Hepatocyte (in vitro differentiated cells): ENCODE data around the gene PURA. TPM values are rescaled to one million over a fixed set of nuclear protein-coding genes. Genes with fewer than 3 reads are reported as not detected.
A peak's percentile ranks its signal among the peaks of the same experiment; 100 is the strongest.

ENCODE experiments used
- DNase-seq: peaks from one replicate; pipeline ENCODE4 v3.0.0-alpha.2; 2016; ENCODE audit warnings: low spot score
- H2AFZ ChIP-seq: fragments of 200-600 bp; sonication (generic); 2 replicates; pipeline ENCODE4 v1.6.0; 2016; ENCODE audit warnings: antibody characterized with exemption, mild to moderate bottlenecking
- H3K27ac ChIP-seq: fragments of 200-600 bp; sonication (generic); 2 replicates; pipeline ENCODE4 v1.5.1; 2016; ENCODE audit warnings: mild to moderate bottlenecking
- H3K27me3 ChIP-seq: fragments of 200-600 bp; sonication (generic); 2 replicates; pipeline ENCODE4 v1.6.1; 2016
- H3K36me3 ChIP-seq: fragments of 200-600 bp; sonication (generic); replicated peaks from 2 replicates; pipeline ENCODE4 v1.5.1; 2016; ENCODE audit warnings: low read depth; ENCODE audit not compliant: insufficient read depth
- H3K4me1 ChIP-seq: fragments of 200-600 bp; sonication (generic); 2 replicates; pipeline ENCODE4 v1.5.1; 2016; ENCODE audit warnings: mild to moderate bottlenecking, moderate library complexity; ENCODE audit not compliant: insufficient read depth
- H3K4me2 ChIP-seq: fragments of 200-600 bp; sonication (generic); 2 replicates; pipeline ENCODE4 v1.6.0; 2016
- H3K4me3 ChIP-seq: fragments of 200-600 bp; sonication (generic); 2 replicates; pipeline ENCODE4 v1.5.1; 2016; ENCODE audit warnings: mild to moderate bottlenecking
- H3K79me2 ChIP-seq: fragments of 200-600 bp; sonication (generic); 2 replicates; pipeline ENCODE4 v1.6.0; 2017; ENCODE audit warnings: mild to moderate bottlenecking
- H3K9me2 ChIP-seq: fragments of 200-600 bp; sonication (generic); replicated peaks from 2 replicates; pipeline ENCODE4 v1.6.0; 2017; ENCODE audit warnings: mild to moderate bottlenecking; ENCODE audit not compliant: insufficient read depth
- H3K9me3 ChIP-seq: fragments of 200-600 bp; sonication (generic); 2 replicates; pipeline ENCODE4 v1.5.1; 2016; ENCODE audit warnings: low read depth, mild to moderate bottlenecking
- H4K20me1 ChIP-seq: fragments of 200-600 bp; sonication (generic); 2 replicates; pipeline ENCODE4 v1.6.0; 2016; ENCODE audit warnings: mild to moderate bottlenecking; ENCODE audit not compliant: insufficient read depth, poor library complexity, severe bottlenecking
- CTCF ChIP-seq: fragments of 200-600 bp; sonication (generic); IDR thresholded peaks from 2 replicates; pipeline ENCODE4 v1.5.1; 2016; ENCODE audit warnings: antibody characterized with exemption, mild to moderate bottlenecking; ENCODE audit not compliant: poor library complexity
- EZH2 ChIP-seq: fragments of 200-600 bp; sonication (generic); IDR thresholded peaks from 2 replicates; pipeline ENCODE4 v1.6.1; 2016; ENCODE audit warnings: antibody characterized with exemption, mild to moderate bottlenecking, borderline replicate concordance
- EZH2phosphoT487 ChIP-seq: fragments of 200-600 bp; sonication (generic); IDR thresholded peaks from one replicate; pipeline ENCODE4 v1.6.1; 2018; ENCODE audit warnings: antibody characterized with exemption, mild to moderate bottlenecking, low read depth, moderate library complexity; ENCODE audit not compliant: unreplicated experiment, severe bottlenecking
- WGBS: methylation state at CpG from one replicate; pipeline ENCODE4 v1.1.6; 2016; ENCODE audit warnings: low lambda C conversion rate; ENCODE audit errors: missing lambda C conversion rate; 5-methylcytosine and 5-hydroxymethylcytosine counted together
- polyA plus RNA-seq: library from polyadenylated mRNA; unstranded; fragments of >200 nt; fragmentation: Nextera tagmentation; extraction: Ambion mirVana; gene quantifications from 2 replicates; pipeline ENCODE4 v1.2.1, GENCODE V29; 2016
- total RNA-seq: library from RNA; depleted of rRNA; stranded (reverse); fragments of >200 nt; gene quantifications from 2 replicates; pipeline ENCODE4 v1.2.3, GENCODE V29; 2014

The PURA gene
- total and polyA plus RNA-seq, 2 experiments from 2014 or later, result 7.4 to 13.8 TPM

DNA sequence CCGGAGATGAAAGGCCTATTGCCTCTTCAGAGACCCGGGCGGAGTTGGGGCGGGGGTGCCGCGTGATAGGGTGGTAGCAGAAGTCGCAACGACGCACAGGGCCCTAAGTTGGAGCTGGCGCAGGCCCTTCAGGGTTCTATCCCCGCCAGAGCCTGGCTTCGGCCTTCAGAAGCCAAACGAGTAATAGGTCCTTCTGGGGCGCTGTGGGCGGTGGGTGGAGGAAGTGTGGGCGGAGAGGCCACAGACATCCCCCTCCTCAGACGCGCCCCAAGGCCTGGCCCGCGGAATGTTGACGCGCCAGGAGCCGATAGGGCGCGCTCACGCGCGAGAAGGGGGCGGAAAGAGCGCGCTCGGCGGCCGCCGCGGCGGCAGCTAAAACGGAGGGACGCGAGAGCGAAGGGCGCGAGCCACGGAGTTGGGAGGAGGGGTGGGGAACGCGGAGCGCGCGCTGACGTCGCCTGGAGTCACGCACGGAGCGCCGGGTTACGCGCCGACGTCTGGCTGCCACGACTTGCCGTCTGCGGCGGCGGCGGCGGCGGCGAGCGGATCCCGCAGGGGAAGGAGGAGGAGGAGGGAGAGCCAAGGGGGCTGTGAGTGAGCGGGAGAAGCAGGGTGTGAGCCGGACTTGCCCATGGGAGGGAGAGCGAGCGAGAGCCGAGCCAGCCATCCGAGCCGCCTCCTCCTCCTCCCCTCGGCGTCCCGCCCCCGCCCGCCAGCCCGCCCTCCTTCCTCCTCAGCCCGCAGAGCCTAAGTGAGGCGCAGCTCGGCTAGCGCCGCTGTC is 6.4 kb upstream of the PURA start:
- Histone ChIP-seq H3K27me3 (peaks cover 59% of the 10 kb centered on the region), H3K4me3 (peak overlapping the region; percentile 62), H3K36me3 (no peaks in the 10 kb centered on the region), H3K9me2 (no peaks in the 10 kb centered on the region), H3K4me1 (peaks cover 15% of the 10 kb centered on the region), H3K4me2 (peak overlapping the region; percentile 97), H4K20me1 (peaks cover 42% of the 10 kb centered on the region), H3K9me3 (no peaks in the 10 kb centered on the region), H3K79me2 (peaks cover 41% of the 10 kb centered on the region), H2AFZ (peak overlapping the region; percentile 87), H3K27ac (peak overlapping the region; percentile 95)
- TF ChIP-seq CTCF, result peak; percentile 22
- no peak for TF ChIP-seq EZH2phosphoT487
- TF ChIP-seq EZH2, result no peak
- peak; percentile 95 for DNase-seq
- WGBS, result 1% methylated on average over 50 of the region's 88 CpGs

DNA sequence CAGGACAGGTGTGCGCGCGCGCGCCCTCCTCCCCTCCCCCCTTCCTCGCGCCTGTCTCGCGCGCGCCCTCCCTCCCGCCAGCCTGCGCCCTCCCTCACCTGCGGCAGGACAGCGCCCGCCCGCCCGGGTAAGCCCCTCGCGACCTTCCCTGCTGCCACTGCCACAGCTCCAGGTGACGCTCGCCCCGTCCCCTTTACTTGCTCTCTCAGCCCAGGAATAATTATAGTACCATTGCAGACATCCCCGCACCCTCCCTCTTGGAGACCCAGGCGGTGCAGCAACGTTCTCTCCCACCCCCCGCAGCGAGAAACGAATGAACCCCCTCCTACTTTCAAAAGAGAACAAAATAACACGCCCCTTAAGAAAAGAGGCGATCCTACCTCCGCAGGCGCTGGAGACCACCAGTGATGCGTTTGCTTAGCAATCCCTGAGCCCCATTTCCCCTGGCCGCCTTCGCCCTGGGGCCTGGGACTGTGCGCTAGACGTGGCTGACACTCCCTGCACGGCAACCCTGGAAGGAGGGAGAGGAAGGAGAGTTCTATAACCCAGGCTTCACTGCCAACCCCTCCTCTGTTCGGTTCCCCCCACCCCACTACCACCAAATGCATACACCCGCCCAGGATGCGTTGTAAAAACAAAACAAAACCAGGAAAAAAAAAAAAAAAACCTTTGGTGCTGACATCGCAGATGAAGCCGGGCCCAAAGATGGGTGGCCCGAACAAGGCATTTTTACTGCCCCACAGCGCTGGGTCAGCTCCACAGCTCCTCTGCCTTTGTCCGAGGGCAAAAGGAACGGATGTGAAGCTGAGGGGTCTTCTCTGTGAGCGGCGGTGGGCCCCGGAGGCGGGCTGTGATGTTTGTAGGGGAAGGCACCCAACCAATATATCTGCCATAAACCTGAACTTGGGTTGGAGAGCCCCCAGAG is 5.6 kb upstream of the PURA start:
- peaks cover 48% of the 10 kb centered on the region for H3K79me2 ChIP-seq
- DNase-seq, result peak; percentile 30
- peaks cover 21% of the 10 kb centered on the region for H3K4me1 ChIP-seq
- TF ChIP-seq EZH2phosphoT487 (no peak), EZH2 (peak; percentile 65), CTCF (no peak)
- H3K9me3 ChIP-seq, result no peaks in the 10 kb centered on the region
- no peaks in the 10 kb centered on the region for H3K9me2 ChIP-seq
- H3K36me3 ChIP-seq, result no peaks in the 10 kb centered on the region
- peak overlapping the region; percentile 97 for H3K4me2 ChIP-seq
- WGBS, result 4% methylated on average over 30 of the region's 52 CpGs
- peaks cover 60% of the 10 kb centered on the region for H3K27me3 ChIP-seq
- peak overlapping the region; percentile 29 for H2AFZ ChIP-seq
- H3K4me3 ChIP-seq, result peak overlapping the region; percentile 62
- H3K27ac ChIP-seq, result peak overlapping the region; percentile 95
- peaks cover 43% of the 10 kb centered on the region for H4K20me1 ChIP-seq

DNA sequence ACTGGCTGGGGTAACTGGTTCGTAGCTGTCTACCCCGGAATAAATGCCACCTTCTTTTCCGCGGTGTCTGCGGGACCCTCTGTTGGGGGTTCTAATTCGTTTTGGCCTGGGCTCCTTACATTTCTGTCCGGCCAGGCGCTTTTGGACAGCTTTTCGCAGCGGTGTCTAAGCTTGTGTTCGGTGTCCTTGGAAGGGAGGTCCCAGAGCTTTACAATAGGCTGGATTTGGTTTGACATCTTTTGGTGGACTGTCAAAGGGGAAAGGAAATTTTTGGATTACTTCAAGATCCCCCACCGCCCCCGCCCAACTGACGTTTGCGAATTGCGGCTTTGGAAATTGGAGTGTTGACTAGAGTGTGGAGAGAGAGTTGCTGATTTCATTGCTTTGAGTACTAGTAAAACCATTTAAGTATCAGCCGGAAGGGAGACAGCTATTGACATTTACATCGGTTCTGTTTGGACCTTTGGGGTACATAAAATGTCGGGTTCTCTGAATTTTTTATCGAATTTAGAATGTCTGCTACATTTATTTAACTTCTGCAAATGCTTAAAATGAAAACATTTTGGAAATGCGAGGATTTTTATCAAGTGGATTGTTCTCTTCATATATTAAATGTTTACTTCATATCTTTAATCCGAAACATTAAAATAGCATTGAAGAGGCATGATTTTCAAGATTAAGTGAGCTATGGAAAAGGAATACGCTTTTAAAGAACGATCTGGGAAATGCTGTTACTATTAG is 4.7 kb upstream of the PURA start:
- peak overlapping the region; percentile 1 for H3K4me3 ChIP-seq
- peak; percentile 13 for DNase-seq
- WGBS, result 14% methylated on average over 24 of the region's 24 CpGs
- TF ChIP-seq EZH2phosphoT487, result peak; percentile 64
- TF ChIP-seq EZH2, result peak; percentile 31
- no peak for TF ChIP-seq CTCF
- H3K27me3 ChIP-seq, result peaks cover 55% of the 10 kb centered on the region
- no peaks in the 10 kb centered on the region for H3K36me3 ChIP-seq
- peaks cover 43% of the 10 kb centered on the region for H4K20me1 ChIP-seq
- H3K9me2 ChIP-seq, result no peaks in the 10 kb centered on the region
- no peak overlapping the region for H2AFZ ChIP-seq
- H3K4me2 ChIP-seq, result peak overlapping the region; percentile 97
- peaks cover 50% of the 10 kb centered on the region for H3K79me2 ChIP-seq
- H3K4me1 ChIP-seq, result peaks cover 22% of the 10 kb centered on the region
- no peaks in the 10 kb centered on the region for H3K9me3 ChIP-seq
- no peak overlapping the region for H3K27ac ChIP-seq
